ENCODE results near the gene HSP90AB1.

Gene HSP90AB1

GRCh38 chr6:44245912-44246662 is 814 bp upstream of the HSP90AB1 start:
- TF ChIP-seq CTCF (IDR thresholded peaks at IDR 0.05; ENCODE audit: insufficient read depth, low read depth, low read length, missing control alignments): no peak
- peak overlapping the region; percentile 100 for H3K4me3 ChIP-seq (ENCODE audit: low read length)
- peak; percentile 83 for DNase-seq (ENCODE audit: low read depth)

GRCh38 chr6:44247338-44248302 is 719 bp downstream of the HSP90AB1 start:
- TF ChIP-seq CTCF (IDR thresholded peaks at IDR 0.05; ENCODE audit: insufficient read depth, low read depth, low read length, missing control alignments): no peak

GRCh38 chr6:44248579-44248978 is 1.7 kb downstream of the HSP90AB1 start:
- no peak for TF ChIP-seq CTCF (IDR thresholded peaks at IDR 0.05; ENCODE audit: insufficient read depth, low read depth, low read length, missing control alignments)
- DNase-seq (ENCODE audit: low read depth): no peak
- H3K4me3 ChIP-seq (ENCODE audit: low read length): peak overlapping the region; percentile 100

More at GRCh38 chr6:44247338-44248302, 719 bp downstream of the HSP90AB1 start:
- H3K4me3 ChIP-seq (ENCODE audit: low read length): peak overlapping the region; percentile 100
- peak; percentile 50 for DNase-seq (ENCODE audit: low read depth)

GRCh38 chr6:44249082-44249748 is 2.3 kb downstream of the HSP90AB1 start:
- TF ChIP-seq CTCF (IDR thresholded peaks at IDR 0.05; ENCODE audit: insufficient read depth, low read depth, low read length, missing control alignments): no peak
- H3K4me3 ChIP-seq (ENCODE audit: low read length): peak overlapping the region; percentile 100
- DNase-seq (ENCODE audit: low read depth): no peak

- no peak for DNase-seq (ENCODE audit: low read depth)
- H3K4me3 ChIP-seq (ENCODE audit: low read length): no peak overlapping the region
- TF ChIP-seq CTCF (IDR thresholded peaks at IDR 0.05; ENCODE audit: insufficient read depth, low read depth, low read length, missing control alignments): no peak
Observed at GRCh38 chr6:44250067-44250717, 3.3 kb downstream of the HSP90AB1 start.

- TF ChIP-seq CTCF (IDR thresholded peaks at IDR 0.05; ENCODE audit: insufficient read depth, low read depth, low read length, missing control alignments): no peak
- DNase-seq (ENCODE audit: low read depth): no peak
Observed at GRCh38 chr6:44250718-44251123, 3.8 kb downstream of the HSP90AB1 start.

More at GRCh38 chr6:44250718-44251123, 3.8 kb downstream of the HSP90AB1 start:
- no peak overlapping the region for H3K4me3 ChIP-seq (ENCODE audit: low read length)
